Psoas muscle (tissue), 8 donors: ENCODE measurements around the gene AOX1. TPM values are rescaled to one million over a fixed set of nuclear protein-coding genes. Genes with fewer than 3 reads are reported as not detected.
"Not testable (repeated sequence)": the region's sequence is repeated elsewhere in the genome, so short reads cannot be mapped to it uniquely, and the experiment has no call there.

ENCODE experiments used
- ATAC-seq, 4 donors: fragments of 200-7000 bp; cut with Tn5 transposase; one replicate each; pipeline ENCODE4 v1.9.1; 2020; ENCODE audit warnings: moderate library complexity in 3 of 4, mild to moderate bottlenecking in 2 of 4
- DNase-seq, 2 donors: peaks; one replicate each; pipeline ENCODE4 v3.0.0-alpha.2; 2020
- H3K27ac ChIP-seq: fragments of 200-600 bp; one replicate; pipeline ENCODE4 v1.8.0; 2022
- H3K27me3 ChIP-seq, 3 donors: fragments of 200-600 bp in 1 of 3; one replicate each; pipeline versions ENCODE4 v1.6.1 to v1.8.0; 2013 to 2022; ENCODE audit warnings: low read length in 2 of 3, mild to moderate bottlenecking in 2 of 3, moderate library complexity in 1 of 3; ENCODE audit not compliant: insufficient read depth in 3 of 3
- H3K36me3 ChIP-seq, 2 donors: fragments of 200-600 bp in 1 of 2; one replicate each; pipeline versions ENCODE4 v1.6.1 to v1.8.0; 2013 to 2022; ENCODE audit warnings: low read depth in 1 of 2, mild to moderate bottlenecking in 1 of 2, moderate library complexity in 1 of 2; ENCODE audit not compliant: insufficient read depth in 1 of 2
- H3K4me1 ChIP-seq: fragments of 200-600 bp; one replicate; pipeline ENCODE4 v1.8.0; 2022
- H3K4me3 ChIP-seq: fragments of 200-600 bp; one replicate; pipeline ENCODE4 v1.8.0; 2022; ENCODE audit warnings: mild to moderate bottlenecking
- H3K9me3 ChIP-seq: fragments of 200-600 bp; one replicate; pipeline ENCODE4 v1.8.0; 2022
- CTCF ChIP-seq: fragments of 200-600 bp; IDR thresholded peaks from one replicate; pipeline ENCODE4 v1.8.0; 2022; ENCODE audit warnings: antibody characterized with exemption
- WGBS, 3 donors: extraction: QIAGEN DNeasy Blood & Tissue Kit; methylation state at CpG; one replicate each; pipeline versions ENCODE4 v1.1.6 to v1.1.7; 2013; 5-methylcytosine and 5-hydroxymethylcytosine counted together
- intact Hi-C, 2 donors: fragments of 100-400 bp; cut with DNase I; formaldehyde crosslinking; loops; one replicate each; pipeline versions ENCODE4 v1.11.0 to v1.14.2; 2022
- polyA plus RNA-seq, 3 donors: library from polyadenylated mRNA; stranded (reverse); fragments of 200-250 nt; gene quantifications; one replicate each; pipeline ENCODE4 v1.2.3, GENCODE V29; 2013
- total RNA-seq, 4 donors: library from RNA; stranded (reverse); fragmentation: NEBNext Ultra II Directional in 2 of 4; extraction: Animal tissue kit (Norgen Biotek cat#: 25700) in 2 of 4; gene quantifications; one replicate each; pipeline versions ENCODE4 v1.2.1 to v1.2.4, GENCODE V29; 2021 to 2023
- donor health status: healthy with polysubstance abuse.
- donor health status: DM: no; HTN: no; CAD: no; lungs with moderate emphysema.
- donor health status: Bipolar disorder and iron deficiency.
- donor health status: healthy.
- donor health status: DM: yes; HTN: yes; CAD: no.
- donor health status: DM: no; HTN: no; CAD: no.
- donor health status: DM: no; HTN: no; CAD: no.
- donor health status: DM: yes; HTN: yes; CAD: no.

The AOX1 gene
- total and polyA plus RNA-seq, 7 donors: 4.2 to 17.0 (median 10.3) TPM

GRCh38 chr2:200634231-200634964, 48.6 kb downstream of the AOX1 start:
- H3K9me3 ChIP-seq: no peaks in the 10 kb centered on the region
- H3K4me1 ChIP-seq: no peaks in the 10 kb centered on the region
- intact Hi-C loops: no loop called here
- DNase-seq: no peak
- WGBS, 3 donors: 92 to 96% (median 93%) methylated on average over 7 of the region's 7 CpGs
- TF ChIP-seq CTCF: no peak
- H3K36me3 ChIP-seq: no peaks in the 10 kb centered on the region
- ATAC-seq: no peak
- H3K27ac ChIP-seq: no peak overlapping the region
- H3K27me3 ChIP-seq: no peaks in the 10 kb centered on the region
- H3K4me3 ChIP-seq: no peak overlapping the region

- H3K36me3 ChIP-seq: no peaks in the 10 kb centered on the region
- H3K27ac ChIP-seq: no peak overlapping the region
Measured at GRCh38 chr2:200635251-200635650, 49.4 kb downstream of the AOX1 start.

GRCh38 chr2:200637901-200638300, 52.1 kb downstream of the AOX1 start:
- no peak for ATAC-seq
- no peak for TF ChIP-seq CTCF
- Histone ChIP-seq H3K27me3 (no peaks in the 10 kb centered on the region), H3K36me3 (no peaks in the 10 kb centered on the region), H3K9me3 (no peaks in the 10 kb centered on the region), H3K4me1 (no peaks in the 10 kb centered on the region), H3K4me3 (no peak overlapping the region), H3K27ac (no peak overlapping the region)
- DNase-seq: no peak
- 69 to 74% (median 73%) methylated on average over 9 of the region's 9 CpGs for WGBS, 3 donors
- intact Hi-C loops: no loop called here

More at GRCh38 chr2:200635251-200635650, 49.4 kb downstream of the AOX1 start:
- Histone ChIP-seq H3K27me3 (no peaks in the 10 kb centered on the region), H3K4me3 (no peak overlapping the region), H3K9me3 (no peaks in the 10 kb centered on the region), H3K4me1 (no peaks in the 10 kb centered on the region)
- TF ChIP-seq CTCF: no peak
- intact Hi-C loops: no loop called here
- ATAC-seq (no peak), DNase-seq (no peak)

- 80 to 88% (median 85%) methylated on average over 3 of the region's 3 CpGs for WGBS, 3 donors
- Histone ChIP-seq H3K27ac (no peak overlapping the region), H3K9me3 (no peaks in the 10 kb centered on the region), H3K4me1 (no peaks in the 10 kb centered on the region), H3K4me3 (no peak overlapping the region), H3K36me3 (no peaks in the 10 kb centered on the region), H3K27me3 (no peaks in the 10 kb centered on the region)
- ATAC-seq (no peak), DNase-seq (no peak)
- intact Hi-C loops: no loop called here
- TF ChIP-seq CTCF: no peak
Measured at GRCh38 chr2:200640176-200640575, 54.4 kb downstream of the AOX1 start.

- Histone ChIP-seq H3K27me3 (no peaks in the 10 kb centered on the region), H3K4me3 (no peak overlapping the region), H3K27ac (no peak overlapping the region), H3K4me1 (no peaks in the 10 kb centered on the region), H3K9me3 (no peaks in the 10 kb centered on the region), H3K36me3 (no peaks in the 10 kb centered on the region)
- WGBS, 3 donors: 86 to 91% (median 88%) methylated on average over 7 of the region's 7 CpGs
- ATAC-seq: no peak
- intact Hi-C loops: no loop called here
- DNase-seq: no peak
- TF ChIP-seq CTCF: no peak
Measured at GRCh38 chr2:200640901-200641300, 55.1 kb downstream of the AOX1 start.

GRCh38 chr2:200648518-200649281, 62.9 kb downstream of the AOX1 start:
- DNase-seq, H3K36me3 ChIP-seq, ATAC-seq, H3K27me3 ChIP-seq, intact Hi-C loops, H3K27ac ChIP-seq, H3K4me1 ChIP-seq, H3K9me3 ChIP-seq, H3K4me3 ChIP-seq: not testable (repeated sequence)
- WGBS, 3 donors: 92 to 96% (median 94%) methylated on average over 3 of the region's 3 CpGs
